Measurements from ENCODE around the gene TVP23A. TPM values are rescaled to one million over a fixed set of nuclear protein-coding genes. Genes with fewer than 3 reads are reported as not detected.
A peak's percentile ranks its signal among the peaks of the same experiment; 100 is the strongest.

TVP23A gene
- polyA plus RNA-seq, 3 donors = 0.06 to 0.17 (median 0.08) TPM

GRCh38 chr16:10752843-10753523 lies 65.6 kb downstream of the TVP23A start:
- intact Hi-C loops (cut with micrococcal nuclease) = loop anchor here in 1 of 2 donors (5.0 kb wide), 1 partner anchor 124 kb away; the partner anchor contains the start of gene CIITA
- peak overlapping the region; percentile 57 for H3K9ac ChIP-seq (ENCODE audit: insufficient read depth, low read length, poor library complexity, severe bottlenecking)
- no peaks in the 10 kb centered on the region for H3K27me3 Mint-ChIP-seq (ENCODE audit: low read depth in 3 of 3)
- H3K9me3 Mint-ChIP-seq = no peaks in the 10 kb centered on the region
- WGBS (ENCODE audit: insufficient coverage) = 6% methylated on average over 2 of the region's 10 CpGs
- peak overlapping the region; percentile 75 for H3K4me2 ChIP-seq (replicated peaks; ENCODE audit: extremely low read depth, low read length, poor library complexity, severe bottlenecking)
- peaks cover 53 to 69% of the 10 kb centered on the region in 2 donors for H3K36me3 ChIP-seq (replicated peaks in 1 of 2; ENCODE audit: control insufficient read depth in 1 of 2, insufficient read depth in 2 of 2, low read length in 2 of 2)
- peak overlapping the region; percentile 90 to 98 (median 95) for H3K27ac Mint-ChIP-seq
- peaks cover 6% of the 10 kb centered on the region for H3K79me2 ChIP-seq (ENCODE audit: insufficient read depth, low read length)
- H3K27me3 ChIP-seq (ENCODE audit: control insufficient read depth in 2 of 2, insufficient read depth in 2 of 2, low read length in 2 of 2) = no peaks in the 10 kb centered on the region
- no peaks in the 10 kb centered on the region for H3K9me3 ChIP-seq (replicated peaks in 1 of 2; ENCODE audit: control insufficient read depth in 1 of 2, insufficient read depth in 1 of 2, low read length in 2 of 2)
- TF ChIP-seq CTCF (IDR thresholded peaks at IDR 0.05) = no peak
- H3K4me3 ChIP-seq (replicated peaks in 1 of 3; ENCODE audit: low read depth in 2 of 3, low read length in 3 of 3) = peak overlapping the region in 1 of 3 experiments; percentile 59
- peak overlapping the region; percentile 56 to 78 for H3K4me3 Mint-ChIP-seq
- no peaks in the 10 kb centered on the region for H4K20me1 ChIP-seq (ENCODE audit: insufficient read depth, low read length)
- peak; percentile 83 to 91 (median 87) for DNase-seq
- H3K27ac ChIP-seq (ENCODE audit: low read depth in 1 of 2, low read length in 2 of 2) = peak overlapping the region; percentile 85 to 88
- peak overlapping the region; percentile 38 for H2AFZ ChIP-seq (ENCODE audit: insufficient read depth, low read depth, low read length, poor library complexity, severe bottlenecking)
- peaks cover 78 to 82% of the 10 kb centered on the region in 2 donors for H3K36me3 Mint-ChIP-seq
- peaks cover 60% of the 10 kb centered on the region for H3K4me1 Mint-ChIP-seq
- peaks cover 42 to 57% of the 10 kb centered on the region in 2 donors for H3K4me1 ChIP-seq (ENCODE audit: control insufficient read depth in 1 of 2, insufficient read depth in 2 of 2, low read length in 2 of 2)

GRCh38 chr16:10751291-10751697 lies 67.3 kb downstream of the TVP23A start:
- Histone ChIP-seq H3K4me1 (ENCODE audit: control insufficient read depth in 1 of 2, insufficient read depth in 2 of 2, low read length in 2 of 2) (peaks cover 42 to 57% of the 10 kb centered on the region in 2 donors), H3K79me2 (ENCODE audit: insufficient read depth, low read length) (peaks cover 13% of the 10 kb centered on the region), H2AFZ (ENCODE audit: insufficient read depth, low read depth, low read length, poor library complexity, severe bottlenecking) (no peak overlapping the region), H3K4me2 (replicated peaks; ENCODE audit: extremely low read depth, low read length, poor library complexity, severe bottlenecking) (no peak overlapping the region), H3K9me3 (replicated peaks in 1 of 2; ENCODE audit: control insufficient read depth in 1 of 2, insufficient read depth in 1 of 2, low read length in 2 of 2) (no peaks in the 10 kb centered on the region), H3K36me3 (replicated peaks in 1 of 2; ENCODE audit: control insufficient read depth in 1 of 2, insufficient read depth in 2 of 2, low read length in 2 of 2) (peaks cover 49 to 69% of the 10 kb centered on the region in 2 donors), H3K4me3 (replicated peaks in 1 of 3; ENCODE audit: low read depth in 2 of 3, low read length in 3 of 3) (no peak overlapping the region), H4K20me1 (ENCODE audit: insufficient read depth, low read length) (no peaks in the 10 kb centered on the region), H3K27me3 (ENCODE audit: control insufficient read depth in 2 of 2, insufficient read depth in 2 of 2, low read length in 2 of 2) (no peaks in the 10 kb centered on the region), H3K9ac (ENCODE audit: insufficient read depth, low read length, poor library complexity, severe bottlenecking) (no peak overlapping the region), H3K27ac (ENCODE audit: low read depth in 1 of 2, low read length in 2 of 2) (peak overlapping the region in 1 of 2 donors; percentile 21)
- Mint-ChIP-seq H3K27ac (peak overlapping the region in 3 of 7 donors; percentile 32 to 77 (median 44)), H3K36me3 (peaks cover 78 to 82% of the 10 kb centered on the region in 2 donors), H3K4me3 (no peak overlapping the region), H3K27me3 (ENCODE audit: low read depth in 3 of 3) (no peaks in the 10 kb centered on the region), H3K9me3 (no peaks in the 10 kb centered on the region), H3K4me1 (peaks cover 60% of the 10 kb centered on the region)
- no peak for DNase-seq
- intact Hi-C loops (cut with micrococcal nuclease) = loop anchor here in 1 of 2 donors (5.0 kb wide), 1 partner anchor 126 kb away; the partner anchor contains the start of gene CIITA
- no peak for TF ChIP-seq CTCF (IDR thresholded peaks at IDR 0.05)
- 96% methylated on average over 12 of the region's 13 CpGs for WGBS (ENCODE audit: insufficient coverage)
